Neural cell (in vitro differentiated cells): Measurements from ENCODE around the gene OTOG. TPM values are rescaled to one million over a fixed set of nuclear protein-coding genes. Genes with fewer than 3 reads are reported as not detected.

Source experiments
- H2AFZ ChIP-seq: fragments of 200-600, 300-800 bp; sonication (generic), shearing (Covaris generic); 2 replicates; pipeline ENCODE4 v1.6.0; 2014; ENCODE audit warnings: low read depth, mild to moderate bottlenecking, antibody characterized with exemption, low read length, moderate library complexity
- H3F3A ChIP-seq: fragments of 200-600 bp; shearing (Covaris generic); 2 replicates; pipeline ENCODE4 v1.6.1; 2016; ENCODE audit warnings: mild to moderate bottlenecking, moderate library complexity, mixed read lengths, antibody characterized with exemption, low read length; ENCODE audit not compliant: insufficient read depth, poor library complexity, severe bottlenecking
- H3K27ac ChIP-seq: fragments of 200-600, 300-800 bp; sonication (generic), shearing (Covaris generic); 2 replicates; pipeline ENCODE4 v1.5.1; 2014; ENCODE audit warnings: mild to moderate bottlenecking, low read length, moderate library complexity
- H3K27me3 ChIP-seq: fragments of 300-800, 200-600 bp; sonication (generic), shearing (Covaris generic); 2 replicates; pipeline ENCODE4 v1.6.0; 2014; ENCODE audit warnings: mild to moderate bottlenecking, low read depth, low read length, moderate library complexity; ENCODE audit not compliant: insufficient read depth
- H3K36me3 ChIP-seq: fragments of 300-800, 200-600 bp; sonication (generic), shearing (Covaris generic); 2 replicates; pipeline ENCODE4 v1.5.1; 2014; ENCODE audit warnings: mild to moderate bottlenecking, antibody characterized with exemption, low read length, moderate library complexity; ENCODE audit not compliant: insufficient read depth
- H3K4me2 ChIP-seq: fragments of 300-800, 200-600 bp; sonication (generic), shearing (Covaris generic); 2 replicates; pipeline ENCODE4 v1.6.0; 2014; ENCODE audit warnings: mild to moderate bottlenecking, low read length
- H3K4me3 ChIP-seq: fragments of 300-800, 200-600 bp; sonication (generic), shearing (Covaris generic); 2 replicates; pipeline ENCODE4 v1.5.1; 2014; ENCODE audit warnings: mild to moderate bottlenecking, low read length, moderate library complexity
- H3K79me2 ChIP-seq: fragments of 200-600 bp; shearing (Covaris generic); replicated peaks from 2 replicates; pipeline ENCODE4 v1.6.0; 2014; ENCODE audit warnings: mild to moderate bottlenecking, low read length, moderate library complexity; ENCODE audit not compliant: insufficient read depth
- H3K9ac ChIP-seq: fragments of 300-800, 200-600 bp; sonication (generic), shearing (Covaris generic); 2 replicates; pipeline ENCODE4 v1.6.1; 2016; ENCODE audit warnings: mild to moderate bottlenecking, low read length, mixed read lengths
- H3K9me2 ChIP-seq: fragments of 200-600 bp; shearing (Covaris generic); 2 replicates; pipeline ENCODE4 v1.6.1; 2016; ENCODE audit warnings: mild to moderate bottlenecking, low read length, mixed read lengths; ENCODE audit not compliant: insufficient read depth
- H3K9me3 ChIP-seq: fragments of 200-600, 300-800 bp; sonication (generic), shearing (Covaris generic); 2 replicates; pipeline ENCODE4 v1.6.1; 2016; ENCODE audit warnings: mild to moderate bottlenecking, mixed run types, low read length, moderate library complexity, mixed read lengths
- H4K20me1 ChIP-seq: fragments of 200-600 bp; shearing (Covaris generic); 2 replicates; pipeline ENCODE4 v1.6.1; 2016; ENCODE audit warnings: mild to moderate bottlenecking, mixed run types; ENCODE audit not compliant: insufficient read depth
- EP300 ChIP-seq: fragments of 450-650 bp; conservative IDR thresholded peaks from 2 replicates; pipeline ENCODE4 v1.6.1; 2014; ENCODE audit warnings: antibody characterized with exemption, mild to moderate bottlenecking, moderate library complexity; ENCODE audit not compliant: poor library complexity, severe bottlenecking
- EZH2 ChIP-seq: fragments of 200-600, 300-800 bp; shearing (Covaris generic), sonication (generic); IDR thresholded peaks from 2 replicates; pipeline ENCODE4 v1.6.1; 2014; ENCODE audit warnings: antibody characterized with exemption, low read length, borderline replicate concordance, mild to moderate bottlenecking; ENCODE audit not compliant: insufficient read depth, poor library complexity, severe bottlenecking
- MXI1 ChIP-seq: fragments of 450-650 bp; conservative IDR thresholded peaks from 2 replicates; pipeline ENCODE4 v1.6.1; 2014; ENCODE audit warnings: antibody characterized with exemption, mild to moderate bottlenecking; ENCODE audit not compliant: poor library complexity, severe bottlenecking
- POLR2AphosphoS5 ChIP-seq: IDR thresholded peaks from 2 replicates; pipeline ENCODE4 v1.6.1; 2012
- RAD21 ChIP-seq: fragments of 450-650 bp; conservative IDR thresholded peaks from 2 replicates; pipeline ENCODE4 v1.6.1; 2014; ENCODE audit warnings: antibody characterized with exemption, mild to moderate bottlenecking, moderate library complexity
- SMC3 ChIP-seq: fragments of 450-650 bp; conservative IDR thresholded peaks from 2 replicates; pipeline ENCODE4 v1.6.1; 2014; ENCODE audit warnings: antibody characterized with exemption, mild to moderate bottlenecking, moderate library complexity; ENCODE audit not compliant: poor library complexity
- TAF1 ChIP-seq: IDR thresholded peaks from 2 replicates; pipeline ENCODE4 v1.6.1; 2012; ENCODE audit warnings: low read depth
- polyA plus RNA-seq: library from polyadenylated mRNA; depleted of rRNA; stranded (reverse); fragments of >200 nt; gene quantifications from 2 replicates; pipeline ENCODE4 v1.2.3, GENCODE V29; 2014
- TF ChIP-seq, protein P1 (sequence below): IDR thresholded peaks from 2 replicates; pipeline ENCODE4 v1.6.1; 2012; ENCODE audit warnings: borderline replicate concordance
- TF ChIP-seq, protein P2 (sequence below): fragments of 450-650 bp; IDR thresholded peaks from 2 replicates; pipeline ENCODE4 v1.5.1; 2014; ENCODE audit warnings: antibody characterized with exemption, mild to moderate bottlenecking, moderate library complexity; ENCODE audit not compliant: poor library complexity, severe bottlenecking

The OTOG gene
- polyA plus RNA-seq, 1 donor from 2014 or later = not detected

DNA sequence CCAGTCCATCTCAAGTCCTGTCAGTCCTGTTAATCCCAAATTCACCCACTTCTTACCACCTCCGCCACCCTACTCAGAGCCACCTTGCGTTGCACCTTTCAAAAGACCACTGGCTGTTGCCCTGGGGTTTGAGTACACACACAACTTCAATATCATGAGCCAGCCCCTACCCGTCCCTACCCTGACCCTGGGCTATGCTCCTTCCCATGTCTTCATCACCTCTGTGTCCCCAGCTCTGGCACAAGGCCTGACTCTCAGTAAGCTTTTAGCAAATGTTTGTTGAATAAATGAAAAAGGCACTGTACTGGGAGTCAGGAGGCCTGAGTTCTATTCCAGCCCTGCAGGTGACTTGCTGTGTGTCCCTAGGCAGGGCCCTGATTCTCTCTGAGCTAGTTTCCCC is 26.5 kb downstream of the OTOG start:
- no peaks in the 10 kb centered on the region for H3K36me3 ChIP-seq
- H3F3A ChIP-seq = no peaks in the 10 kb centered on the region
- H3K4me2 ChIP-seq = no peak overlapping the region
- no peak for TF ChIP-seq EP300
- no peak for TF ChIP-seq TAF1
- no peak for TF ChIP-seq SMC3
- no peak for TF ChIP-seq RAD21
- TF ChIP-seq EZH2 = no peak
- no peak for TF ChIP-seq POLR2AphosphoS5
- TF ChIP-seq, protein P1, sequence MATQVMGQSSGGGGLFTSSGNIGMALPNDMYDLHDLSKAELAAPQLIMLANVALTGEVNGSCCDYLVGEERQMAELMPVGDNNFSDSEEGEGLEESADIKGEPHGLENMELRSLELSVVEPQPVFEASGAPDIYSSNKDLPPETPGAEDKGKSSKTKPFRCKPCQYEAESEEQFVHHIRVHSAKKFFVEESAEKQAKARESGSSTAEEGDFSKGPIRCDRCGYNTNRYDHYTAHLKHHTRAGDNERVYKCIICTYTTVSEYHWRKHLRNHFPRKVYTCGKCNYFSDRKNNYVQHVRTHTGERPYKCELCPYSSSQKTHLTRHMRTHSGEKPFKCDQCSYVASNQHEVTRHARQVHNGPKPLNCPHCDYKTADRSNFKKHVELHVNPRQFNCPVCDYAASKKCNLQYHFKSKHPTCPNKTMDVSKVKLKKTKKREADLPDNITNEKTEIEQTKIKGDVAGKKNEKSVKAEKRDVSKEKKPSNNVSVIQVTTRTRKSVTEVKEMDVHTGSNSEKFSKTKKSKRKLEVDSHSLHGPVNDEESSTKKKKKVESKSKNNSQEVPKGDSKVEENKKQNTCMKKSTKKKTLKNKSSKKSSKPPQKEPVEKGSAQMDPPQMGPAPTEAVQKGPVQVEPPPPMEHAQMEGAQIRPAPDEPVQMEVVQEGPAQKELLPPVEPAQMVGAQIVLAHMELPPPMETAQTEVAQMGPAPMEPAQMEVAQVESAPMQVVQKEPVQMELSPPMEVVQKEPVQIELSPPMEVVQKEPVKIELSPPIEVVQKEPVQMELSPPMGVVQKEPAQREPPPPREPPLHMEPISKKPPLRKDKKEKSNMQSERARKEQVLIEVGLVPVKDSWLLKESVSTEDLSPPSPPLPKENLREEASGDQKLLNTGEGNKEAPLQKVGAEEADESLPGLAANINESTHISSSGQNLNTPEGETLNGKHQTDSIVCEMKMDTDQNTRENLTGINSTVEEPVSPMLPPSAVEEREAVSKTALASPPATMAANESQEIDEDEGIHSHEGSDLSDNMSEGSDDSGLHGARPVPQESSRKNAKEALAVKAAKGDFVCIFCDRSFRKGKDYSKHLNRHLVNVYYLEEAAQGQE = no peak
- TF ChIP-seq, protein P2, sequence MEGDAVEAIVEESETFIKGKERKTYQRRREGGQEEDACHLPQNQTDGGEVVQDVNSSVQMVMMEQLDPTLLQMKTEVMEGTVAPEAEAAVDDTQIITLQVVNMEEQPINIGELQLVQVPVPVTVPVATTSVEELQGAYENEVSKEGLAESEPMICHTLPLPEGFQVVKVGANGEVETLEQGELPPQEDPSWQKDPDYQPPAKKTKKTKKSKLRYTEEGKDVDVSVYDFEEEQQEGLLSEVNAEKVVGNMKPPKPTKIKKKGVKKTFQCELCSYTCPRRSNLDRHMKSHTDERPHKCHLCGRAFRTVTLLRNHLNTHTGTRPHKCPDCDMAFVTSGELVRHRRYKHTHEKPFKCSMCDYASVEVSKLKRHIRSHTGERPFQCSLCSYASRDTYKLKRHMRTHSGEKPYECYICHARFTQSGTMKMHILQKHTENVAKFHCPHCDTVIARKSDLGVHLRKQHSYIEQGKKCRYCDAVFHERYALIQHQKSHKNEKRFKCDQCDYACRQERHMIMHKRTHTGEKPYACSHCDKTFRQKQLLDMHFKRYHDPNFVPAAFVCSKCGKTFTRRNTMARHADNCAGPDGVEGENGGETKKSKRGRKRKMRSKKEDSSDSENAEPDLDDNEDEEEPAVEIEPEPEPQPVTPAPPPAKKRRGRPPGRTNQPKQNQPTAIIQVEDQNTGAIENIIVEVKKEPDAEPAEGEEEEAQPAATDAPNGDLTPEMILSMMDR = no peak
- no peak for TF ChIP-seq MXI1
- no peak overlapping the region for H3K9ac ChIP-seq
- H3K9me3 ChIP-seq = no peaks in the 10 kb centered on the region
- no peak overlapping the region for H3K4me3 ChIP-seq
- no peaks in the 10 kb centered on the region for H3K27me3 ChIP-seq
- no peaks in the 10 kb centered on the region for H3K9me2 ChIP-seq
- H2AFZ ChIP-seq = no peak overlapping the region
- no peaks in the 10 kb centered on the region for H3K79me2 ChIP-seq
- H4K20me1 ChIP-seq = no peaks in the 10 kb centered on the region
- H3K27ac ChIP-seq = no peak overlapping the region

DNA sequence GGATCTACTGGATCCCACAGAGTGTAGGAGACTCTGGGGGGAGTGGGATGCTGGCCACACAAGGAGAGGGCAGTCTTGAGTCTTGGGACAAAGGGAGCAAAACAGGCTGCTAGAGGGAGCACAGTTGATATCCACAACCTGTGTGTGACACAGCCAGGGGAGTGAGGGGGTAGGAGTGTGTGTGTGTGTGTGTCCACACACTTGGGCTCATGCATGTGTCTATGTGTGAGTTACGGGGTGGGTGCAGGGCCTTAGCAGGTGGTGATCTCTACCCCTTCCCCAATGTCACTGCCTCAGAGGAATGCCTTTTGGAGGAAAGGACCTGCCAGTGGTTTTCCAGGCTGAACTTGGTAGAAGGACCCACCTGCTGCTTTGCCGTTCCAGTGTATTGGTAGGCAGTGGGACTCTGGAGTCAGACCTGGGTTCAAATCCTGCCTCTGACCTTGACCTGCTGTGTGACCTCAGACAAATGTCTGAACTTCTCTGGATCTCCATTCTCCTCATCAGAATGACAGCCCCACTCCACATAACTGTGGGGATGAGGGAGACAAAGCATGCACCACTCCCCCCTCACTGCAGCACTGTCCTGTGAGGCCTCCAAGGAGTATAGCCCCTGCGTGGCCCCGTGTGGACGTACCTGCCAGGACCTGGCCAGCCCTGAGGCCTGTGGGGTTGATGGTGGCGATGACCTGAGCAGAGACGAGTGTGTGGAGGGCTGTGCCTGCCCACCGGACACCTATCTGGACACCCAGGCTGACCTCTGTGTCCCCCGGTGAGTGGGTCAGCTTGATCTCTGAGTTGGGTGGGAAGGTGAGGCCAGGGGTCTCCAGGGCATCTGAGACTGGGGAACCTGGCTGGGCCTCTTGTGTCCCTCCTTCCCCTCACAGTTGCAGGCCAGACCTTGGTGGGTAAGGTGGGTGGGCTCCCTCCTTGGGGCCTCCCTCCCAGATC is 27.4 kb downstream of the OTOG start:
- Histone ChIP-seq H3K9ac (no peak overlapping the region), H3K79me2 (no peaks in the 10 kb centered on the region), H3F3A (no peaks in the 10 kb centered on the region), H3K36me3 (no peaks in the 10 kb centered on the region), H4K20me1 (no peaks in the 10 kb centered on the region), H2AFZ (no peak overlapping the region), H3K9me2 (no peaks in the 10 kb centered on the region), H3K27ac (no peak overlapping the region), H3K4me2 (no peak overlapping the region), H3K4me3 (no peak overlapping the region), H3K9me3 (no peaks in the 10 kb centered on the region), H3K27me3 (no peaks in the 10 kb centered on the region)
- TF ChIP-seq EZH2 (no peak), POLR2AphosphoS5 (no peak), RAD21 (no peak)
